HG03575 (cell line): ENCODE results near the gene RIPOR2.

Source experiments
- ATAC-seq: cut with Tn5 transposase; IDR thresholded peaks from one replicate; pipeline ENCODE4 v1.9.1; 2021; ENCODE audit not compliant: unreplicated experiment, insufficient number of reproducible peaks, low FRiP score; ENCODE audit errors: extremely low read depth

Gene RIPOR2

DNA sequence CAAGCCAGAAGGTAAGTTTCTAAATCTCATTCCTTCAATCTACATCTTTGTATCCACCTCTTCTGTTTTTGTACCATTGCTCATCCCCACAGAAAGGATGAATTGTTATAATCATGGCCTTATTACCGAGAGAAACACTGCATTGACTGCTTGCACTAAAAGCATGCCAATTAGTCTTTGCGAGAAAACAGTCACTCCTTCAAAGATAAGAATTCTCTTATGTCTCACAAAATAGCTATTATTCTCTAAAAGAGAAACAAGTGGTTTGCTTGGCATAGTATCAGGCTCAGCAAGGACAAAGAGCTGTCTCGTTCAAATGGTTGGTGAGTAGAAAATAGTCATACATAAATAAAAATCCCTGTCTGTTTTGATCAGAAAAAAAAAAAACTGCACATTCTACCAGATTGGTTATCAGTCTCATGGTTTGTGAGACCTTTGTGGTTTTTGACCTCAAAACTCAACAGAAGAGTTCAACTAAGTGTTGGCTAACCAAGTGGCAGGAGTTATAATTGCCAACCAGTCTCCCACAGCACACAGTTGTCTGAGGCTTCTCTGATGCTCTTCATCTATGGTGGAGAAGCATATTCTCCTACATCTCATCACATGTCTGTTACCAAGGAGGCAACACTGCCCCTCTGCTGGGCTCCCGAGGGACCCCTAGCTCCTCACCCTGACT, 101.9 kb downstream of the RIPOR2 start:
- no peak for ATAC-seq

DNA sequence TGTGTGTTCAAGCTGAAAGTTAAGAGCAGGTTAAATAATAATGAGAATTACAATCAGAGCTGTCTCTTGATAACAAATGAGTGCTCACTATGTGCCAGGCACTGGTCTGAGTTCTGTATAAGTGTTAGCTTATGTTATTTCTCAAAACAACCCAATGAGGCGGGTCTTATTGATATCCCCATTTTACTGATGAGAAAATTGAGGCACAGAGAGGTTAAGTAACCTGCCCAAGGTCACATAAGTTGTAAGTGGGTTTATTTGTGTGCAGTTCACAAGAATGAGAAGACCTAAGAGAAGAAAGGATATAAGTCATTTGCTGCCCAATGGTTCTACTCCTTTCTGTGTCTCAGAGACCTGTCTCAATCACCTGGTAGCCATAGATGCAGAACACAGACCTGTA, 103.0 kb downstream of the RIPOR2 start:
- ATAC-seq, result no peak

DNA sequence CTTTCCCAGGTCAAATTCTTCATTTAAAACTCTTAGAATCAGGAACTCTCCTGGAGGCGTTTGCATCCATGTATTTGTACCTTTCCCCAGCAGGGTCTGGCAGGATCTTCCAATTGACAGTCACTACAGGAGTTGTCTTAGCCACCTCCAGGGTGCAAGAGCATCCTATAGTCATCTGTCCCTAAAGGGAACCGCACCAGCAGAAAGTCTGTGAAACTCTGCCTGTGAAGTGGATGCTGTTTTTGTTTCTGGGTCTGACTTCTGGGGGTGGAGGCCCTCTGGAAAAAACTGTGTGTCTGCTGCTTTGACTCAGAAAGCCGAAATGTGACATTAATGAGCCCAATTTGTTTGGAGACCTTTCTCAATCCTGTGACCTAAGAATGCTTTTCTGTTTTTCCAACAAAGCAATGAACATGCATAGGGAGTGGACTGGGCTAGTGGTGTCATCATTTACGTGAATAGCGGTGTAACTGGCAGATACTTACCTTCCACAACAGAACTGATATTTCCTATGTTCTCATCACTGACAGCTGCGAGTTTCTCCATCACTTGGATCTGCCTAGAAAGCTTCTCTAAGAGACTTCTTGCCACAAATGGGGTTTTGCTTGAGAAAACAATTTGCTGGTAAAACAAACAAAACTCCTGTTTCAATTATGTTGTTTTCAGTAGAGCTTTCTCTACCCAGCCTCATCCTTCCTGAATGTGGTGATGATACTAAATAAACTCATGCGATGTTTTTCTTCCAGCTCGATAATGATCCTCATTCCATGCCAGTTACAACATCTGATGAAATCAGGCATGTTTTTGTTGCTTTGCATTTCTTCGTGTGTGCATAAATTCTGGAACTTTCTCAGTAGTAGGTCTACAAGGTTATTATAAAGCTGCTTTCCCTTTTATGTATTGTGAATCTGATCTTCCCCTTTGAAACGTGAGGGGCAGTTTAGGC, 103.7 kb downstream of the RIPOR2 start:
- no peak for ATAC-seq

DNA sequence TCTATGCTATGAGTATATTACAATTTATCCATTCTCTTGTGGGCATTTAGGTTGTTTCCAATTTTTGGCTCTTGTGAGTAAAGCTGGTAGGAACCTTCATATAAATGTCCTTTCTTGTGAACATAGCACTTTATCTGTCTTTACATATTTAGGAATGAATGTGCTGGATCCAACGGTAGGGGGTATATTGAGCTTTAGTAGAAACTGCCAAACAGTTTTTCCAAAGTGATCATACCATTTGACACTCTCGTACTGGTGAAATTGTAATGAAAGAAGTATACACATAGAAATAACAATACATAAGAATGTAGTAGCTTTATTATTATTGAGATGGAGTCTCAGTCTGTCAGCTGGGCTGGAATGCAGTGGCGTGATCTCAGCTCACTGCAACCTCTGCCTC, 106.1 kb downstream of the RIPOR2 start:
- no peak for ATAC-seq

DNA sequence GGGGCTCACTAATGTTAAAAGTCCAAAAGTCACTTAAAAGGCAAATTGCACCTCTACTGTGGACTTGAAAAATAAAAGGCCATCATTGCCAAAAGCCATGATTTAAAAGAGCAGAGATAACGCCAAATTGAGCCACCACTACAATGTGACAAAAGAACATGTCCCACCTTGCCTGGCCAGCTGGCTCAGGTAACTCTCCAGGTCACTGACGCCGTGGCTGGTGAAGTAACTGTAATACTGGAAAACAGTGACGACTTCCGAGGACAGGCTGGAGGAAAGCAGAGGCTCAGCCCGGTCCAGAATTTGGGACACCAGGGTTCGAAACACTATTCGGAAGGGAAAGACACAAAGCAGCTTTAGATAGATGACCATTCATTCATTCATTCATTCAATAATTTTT, 107.8 kb downstream of the RIPOR2 start:
- no peak for ATAC-seq

DNA sequence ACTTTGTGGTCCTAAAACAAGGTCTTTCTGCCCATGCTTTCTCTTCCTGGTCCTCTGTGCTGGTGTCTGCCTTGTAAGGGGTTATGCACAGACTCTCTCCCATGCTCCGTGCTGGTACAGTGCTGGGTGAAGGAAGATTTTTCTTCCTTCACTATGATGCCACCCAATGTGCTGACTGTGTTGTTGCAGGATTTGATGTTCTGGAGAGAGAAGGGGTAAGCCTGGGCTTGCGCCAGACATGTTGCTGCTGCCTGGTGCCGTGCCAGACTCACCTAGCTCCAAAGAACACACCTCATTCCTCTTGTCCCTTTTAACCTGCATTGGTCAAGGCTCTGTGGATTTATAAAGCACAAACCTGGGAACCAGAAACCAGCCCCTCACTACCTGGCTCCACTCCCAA, 108.6 kb downstream of the RIPOR2 start:
- no peak for ATAC-seq

DNA sequence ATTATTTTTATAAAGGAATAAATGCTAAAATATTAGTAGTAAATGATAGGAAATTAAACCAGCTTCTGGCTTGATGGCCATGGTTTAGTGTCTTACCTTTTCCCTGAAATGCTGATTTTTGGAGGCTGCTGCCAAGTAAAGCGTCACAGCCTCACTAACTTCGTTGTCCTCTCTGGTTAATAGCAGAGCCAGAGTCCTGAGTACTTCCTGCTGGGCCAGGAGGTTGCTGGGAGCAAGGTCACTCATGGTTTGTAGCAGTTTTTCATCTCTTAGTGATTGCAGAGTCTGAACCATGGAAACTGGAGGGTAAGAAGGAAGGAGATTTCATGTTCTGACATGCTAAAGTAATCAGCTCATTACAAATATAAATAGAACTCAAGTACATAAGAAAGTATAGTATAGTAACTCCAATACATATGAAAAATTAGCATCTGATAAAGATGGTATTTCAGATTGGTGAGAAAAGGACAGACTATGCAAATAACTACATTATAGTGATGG, 110.6 kb downstream of the RIPOR2 start:
- ATAC-seq, result no peak

DNA sequence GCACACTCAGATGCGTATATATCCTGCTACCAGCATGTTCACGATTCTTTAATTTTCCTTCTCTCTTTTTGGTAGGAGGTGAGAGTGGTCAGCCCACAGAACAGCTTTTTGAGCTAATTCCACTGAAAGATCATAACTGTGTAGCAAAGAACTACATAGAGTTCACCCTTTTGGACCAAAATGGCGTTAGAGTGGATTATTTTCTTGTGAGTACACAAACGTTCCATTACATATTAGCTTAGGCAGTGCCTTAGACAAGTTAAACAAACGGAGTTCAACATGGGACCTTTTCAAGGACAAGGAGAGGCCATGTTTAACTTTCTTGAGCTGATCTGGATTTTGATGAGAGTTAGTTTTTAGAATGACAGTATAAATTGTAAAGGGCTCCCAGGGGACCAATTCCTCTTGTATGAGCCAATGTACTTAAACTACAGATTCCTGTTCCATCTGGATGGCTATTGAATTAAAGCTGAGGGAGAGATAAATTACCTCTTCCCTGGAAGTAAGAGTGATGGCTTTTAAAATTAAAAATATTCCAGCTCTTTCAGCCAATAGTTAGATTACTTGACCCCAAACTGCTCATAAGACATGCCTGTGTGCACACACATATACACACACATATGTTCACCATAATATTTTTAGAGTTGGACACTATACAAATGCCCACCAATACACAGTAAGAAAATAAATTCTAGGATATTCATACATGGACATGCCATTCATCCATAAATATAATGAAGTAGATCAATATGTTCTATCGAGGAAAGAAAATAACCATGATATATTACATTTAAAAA, 111.4 kb downstream of the RIPOR2 start:
- no peak for ATAC-seq

DNA sequence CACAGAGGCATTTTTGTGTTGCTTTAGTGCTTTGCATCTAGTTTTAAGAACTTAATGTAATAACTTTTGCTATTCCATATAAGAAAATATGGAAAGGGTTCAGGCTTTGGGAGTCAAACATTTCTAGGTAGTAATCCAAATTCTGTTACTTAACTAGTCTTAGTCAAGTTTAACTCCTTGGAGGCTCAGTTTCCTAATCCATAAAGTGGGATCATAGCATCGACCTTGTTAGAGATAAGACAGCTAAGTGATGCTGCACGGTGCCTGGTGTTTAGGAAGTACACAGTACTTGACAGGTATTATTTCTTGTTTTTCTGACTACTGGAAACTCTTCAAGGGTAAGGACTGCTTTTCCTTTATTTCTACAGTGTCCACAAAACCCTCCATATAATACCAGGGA, 112.6 kb downstream of the RIPOR2 start:
- ATAC-seq, result no peak

DNA sequence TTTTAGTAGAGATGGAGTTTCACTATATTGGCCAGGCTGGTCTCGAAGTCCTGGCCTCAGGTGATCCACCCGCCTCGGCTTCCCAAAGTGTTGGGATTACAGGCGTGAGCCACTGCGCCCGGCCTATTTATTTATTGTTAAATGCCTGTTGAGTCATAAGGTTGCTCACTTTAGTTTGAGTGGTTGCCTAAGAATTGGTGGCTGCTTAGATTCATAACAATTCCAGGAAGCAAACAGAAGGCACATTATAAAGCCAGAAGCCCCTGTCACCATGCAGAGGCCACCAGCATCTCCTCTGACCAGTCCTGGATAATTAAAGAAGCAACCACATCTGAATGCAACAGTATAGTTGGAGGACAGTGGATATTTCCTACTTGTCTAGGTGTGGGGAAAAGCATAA, 113.1 kb downstream of the RIPOR2 start:
- no peak for ATAC-seq

DNA sequence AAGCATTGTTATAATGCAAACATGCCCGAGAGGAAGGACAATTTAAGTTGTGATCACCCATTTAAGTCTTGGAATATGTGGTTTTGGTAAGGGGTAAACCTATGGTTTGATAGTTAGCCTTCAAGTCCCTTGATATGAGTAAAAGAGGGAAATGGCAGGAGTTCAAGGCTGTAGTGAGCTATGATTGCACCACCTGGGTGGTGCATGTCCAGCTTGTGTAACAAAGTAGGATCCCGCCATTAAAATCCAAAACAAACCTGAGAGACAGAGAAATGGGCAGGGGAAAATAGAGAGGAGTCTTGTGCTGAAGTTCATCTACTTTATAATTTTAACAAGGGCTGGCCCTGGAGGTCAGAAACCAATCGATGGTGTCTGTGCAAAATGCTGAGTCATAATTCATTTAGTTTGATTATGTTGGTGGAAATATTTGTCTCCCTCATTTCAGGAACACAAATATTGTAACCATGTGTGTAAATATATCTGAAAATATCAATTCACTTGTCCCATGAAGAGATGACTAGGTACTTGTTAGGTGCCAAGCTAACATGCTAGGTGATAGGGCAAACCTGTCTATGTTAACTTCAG, 113.8 kb downstream of the RIPOR2 start:
- no peak for ATAC-seq

DNA sequence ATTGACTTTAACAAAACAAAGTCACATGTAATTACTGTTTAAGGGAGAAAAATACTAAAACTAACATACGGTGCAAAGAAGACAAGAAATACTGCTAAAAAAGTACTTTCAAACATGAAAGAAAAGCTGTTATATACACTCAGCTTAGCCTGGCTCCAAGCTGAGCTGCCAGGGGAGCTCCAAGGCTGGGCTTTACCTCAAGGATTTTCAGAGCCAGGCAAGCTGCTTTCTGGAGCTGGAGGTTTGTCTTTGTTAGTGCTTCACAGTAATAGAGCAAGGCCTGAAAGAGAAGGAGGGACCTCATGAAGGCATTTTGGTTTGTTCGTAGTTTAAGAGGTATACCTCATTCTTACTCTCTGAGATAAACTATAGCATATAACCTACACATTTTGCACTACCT, 117.4 kb downstream of the RIPOR2 start:
- no peak for ATAC-seq

DNA sequence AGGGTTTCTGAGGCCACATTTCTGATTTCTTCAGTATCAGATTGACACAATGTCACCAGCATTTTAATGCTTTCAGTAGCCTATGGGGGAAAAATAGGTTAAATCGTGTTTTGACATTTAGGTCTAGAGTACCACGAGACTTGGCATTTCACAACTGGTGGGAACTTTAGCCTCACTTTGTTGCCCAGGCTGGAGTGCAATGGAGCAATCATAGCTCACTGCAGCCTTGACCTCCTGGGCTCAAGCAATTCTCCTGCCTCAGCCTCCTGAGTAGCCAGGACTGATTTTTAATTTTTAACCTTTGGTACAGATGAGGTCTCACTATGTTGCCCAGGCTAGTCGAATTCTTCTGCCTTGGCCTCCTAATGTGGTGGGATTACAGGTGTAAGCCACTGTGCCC, 126.0 kb downstream of the RIPOR2 start:
- no peak for ATAC-seq

DNA sequence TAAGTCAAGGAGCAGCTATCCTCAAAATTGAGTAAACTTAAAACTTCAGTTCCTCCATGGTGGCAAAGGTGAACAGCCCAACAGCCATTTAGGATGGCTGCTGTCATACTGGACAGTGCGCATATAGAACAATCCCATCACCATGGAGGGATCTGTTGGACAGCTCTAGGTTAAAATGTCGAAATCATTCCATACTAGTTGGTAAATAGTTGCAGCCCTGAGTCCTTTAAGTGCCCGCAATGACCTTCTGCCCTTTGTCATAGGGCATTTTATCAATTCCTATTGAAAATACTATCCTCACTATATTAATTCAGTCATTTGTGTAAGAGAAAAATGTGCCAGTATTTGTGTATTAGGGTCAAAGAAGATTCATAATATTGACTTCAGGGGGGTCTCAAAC, 128.2 kb downstream of the RIPOR2 start:
- no peak for ATAC-seq

DNA sequence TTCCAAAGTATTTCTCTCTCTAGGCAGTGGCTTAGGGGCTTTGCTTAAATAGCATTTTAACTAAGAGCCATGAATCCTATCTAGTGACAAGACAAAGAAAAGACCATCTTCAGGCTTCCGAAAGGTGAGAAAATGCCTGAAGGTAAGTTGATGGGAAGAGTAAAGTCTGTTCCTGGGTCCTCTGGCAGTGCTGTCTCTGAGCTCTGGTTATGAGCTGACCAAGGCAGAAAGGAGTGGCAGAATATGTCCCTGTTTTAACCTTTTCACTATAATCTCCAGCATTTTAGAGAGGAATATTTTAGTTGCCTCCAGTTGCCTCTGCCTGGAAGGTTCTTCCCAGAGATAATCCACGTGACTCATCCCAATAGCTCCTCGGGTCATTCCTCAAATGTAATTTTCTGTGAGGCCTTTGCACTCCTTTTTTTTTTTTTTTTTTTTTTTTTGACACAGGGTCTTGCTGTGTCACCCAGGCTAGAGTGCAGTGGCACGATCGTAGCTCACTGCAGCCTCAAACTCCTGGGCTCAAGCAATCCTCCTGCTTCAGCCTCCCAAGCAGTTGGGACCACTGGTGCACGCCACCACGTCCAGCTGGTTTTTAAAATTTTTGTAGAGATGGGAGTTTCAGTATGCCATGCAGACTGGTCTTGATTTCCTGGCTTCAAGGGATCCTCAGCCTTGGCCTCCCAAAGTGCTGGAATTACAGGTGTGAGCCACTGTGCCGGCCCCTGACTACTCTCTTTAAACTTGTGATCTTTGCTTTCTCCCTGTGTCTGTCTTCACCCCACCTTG, 133.3 kb downstream of the RIPOR2 start:
- no peak for ATAC-seq

DNA sequence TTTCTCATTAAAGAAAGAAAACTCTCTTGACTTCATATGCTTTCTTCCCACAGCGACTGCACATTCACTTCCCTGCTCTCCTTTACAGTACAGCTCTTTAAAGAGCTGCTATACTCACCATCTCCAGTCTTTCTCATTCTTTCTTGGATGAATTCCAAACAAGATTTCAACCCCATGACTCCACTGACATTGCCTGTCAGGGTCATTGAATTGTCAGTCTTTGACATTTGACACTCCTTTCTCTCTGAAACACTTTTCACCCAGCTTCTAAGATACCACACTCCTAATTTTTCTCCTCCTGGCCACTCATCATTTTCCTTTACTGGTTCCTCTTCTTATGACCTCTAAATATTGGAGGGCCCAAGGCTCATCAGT, 136.2 kb downstream of the RIPOR2 start:
- ATAC-seq, result no peak

DNA sequence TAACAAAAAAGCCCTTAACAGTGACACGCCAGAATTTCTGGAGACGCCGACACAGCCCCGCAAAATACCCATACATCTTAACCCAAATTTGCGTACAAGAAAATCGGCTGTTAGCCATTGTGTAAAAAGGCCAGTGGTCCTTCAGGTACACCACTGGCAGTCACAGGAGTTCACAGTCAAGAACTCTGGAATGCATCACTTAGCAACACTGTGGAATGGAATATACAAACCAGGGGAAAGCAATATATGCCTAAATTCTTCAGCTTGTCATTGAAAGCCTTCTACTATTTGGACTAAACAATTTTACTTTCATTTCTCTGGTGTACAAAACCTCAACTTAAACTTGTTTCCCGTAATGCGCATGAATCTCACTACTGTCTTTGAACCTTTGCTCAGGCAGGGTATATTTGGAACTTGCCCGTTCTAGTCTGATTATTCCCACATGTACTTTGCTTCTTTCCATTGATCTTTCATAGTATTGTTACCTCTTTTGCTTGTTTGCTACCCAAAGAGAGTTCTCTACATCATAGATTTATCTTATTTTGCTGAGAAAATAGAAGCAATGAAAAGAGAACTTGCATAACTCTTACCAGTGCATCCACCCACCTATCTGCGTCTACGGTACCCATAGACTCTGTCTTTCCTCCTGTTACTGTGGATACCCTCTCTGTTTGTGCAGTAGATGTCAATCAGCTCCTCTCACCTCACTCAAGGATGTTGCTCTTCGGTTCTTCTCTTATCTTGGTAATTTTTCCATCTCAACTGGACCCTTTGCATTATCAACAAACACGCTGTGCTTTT, 136.8 kb downstream of the RIPOR2 start, which contains the start of gene ARMH2:
TSS of gene ARMH2 (minus strand) at position 178 of the 801 bp plus-strand sequence. CDS start at position 118, 60 bp downstream.
- ATAC-seq, result no peak
